GM23338 (cell line): ENCODE results near the gene MAP4K1. TPM values are rescaled to one million over a fixed set of nuclear protein-coding genes. Genes with fewer than 3 reads are reported as not detected.

Experiments used
- ATAC-seq: fragments of 200-7000 bp; cut with Tn5 transposase; 3 replicates; pipeline ENCODE4 v1.9.1; 2020
- DNase-seq: peaks from one replicate; pipeline ENCODE4 v3.0.0-alpha.2; 2015; ENCODE audit warnings: low spot score
- H2AFZ ChIP-seq: fragments of 200-600 bp; sonication (generic); 2 replicates; pipeline ENCODE4 v1.8.0; 2016; ENCODE audit warnings: antibody characterized with exemption, mild to moderate bottlenecking, moderate library complexity
- H3F3A ChIP-seq: fragments of 200-600 bp; sonication (generic); replicated peaks from 2 replicates; pipeline ENCODE4 v1.8.0; 2017; ENCODE audit warnings: antibody characterized with exemption, mixed run types, low read depth
- H3K27ac ChIP-seq: fragments of 200-600 bp; sonication (generic); 2 replicates; pipeline ENCODE4 v1.6.1; 2016; ENCODE audit warnings: low read depth
- H3K27me3 ChIP-seq: fragments of 200-600 bp; sonication (generic); 2 replicates; pipeline ENCODE4 v1.8.0; 2016; ENCODE audit warnings: mild to moderate bottlenecking, mixed run types, moderate library complexity; ENCODE audit not compliant: insufficient read depth
- H3K36me3 ChIP-seq: fragments of 200-600 bp; sonication (generic); 2 replicates; pipeline ENCODE4 v1.8.0; 2016; ENCODE audit warnings: mild to moderate bottlenecking; ENCODE audit not compliant: insufficient read depth
- H3K4me1 ChIP-seq: fragments of 200-600 bp; sonication (generic); 2 replicates; pipeline ENCODE4 v1.8.0; 2016; ENCODE audit warnings: mild to moderate bottlenecking, moderate library complexity; ENCODE audit not compliant: insufficient read depth
- H3K4me2 ChIP-seq: fragments of 200-600 bp; sonication (generic); 2 replicates; pipeline ENCODE4 v1.7.1; 2017; ENCODE audit warnings: mixed run types
- H3K4me3 ChIP-seq: fragments of 200-600 bp; sonication (generic); 2 replicates; pipeline ENCODE4 v1.6.1; 2016; ENCODE audit warnings: mixed run types
- H3K79me2 ChIP-seq: fragments of 200-600 bp; sonication (generic); replicated peaks from 2 replicates; pipeline ENCODE4 v1.8.0; 2017; ENCODE audit warnings: mild to moderate bottlenecking; ENCODE audit not compliant: insufficient read depth
- H3K9me2 ChIP-seq: fragments of 200-600 bp; sonication (generic); 2 replicates; pipeline ENCODE4 v1.8.0; 2017; ENCODE audit not compliant: insufficient read depth
- H4K20me1 ChIP-seq: fragments of 200-600 bp; sonication (generic); replicated peaks from 2 replicates; pipeline ENCODE4 v1.8.0; 2017; ENCODE audit warnings: mild to moderate bottlenecking; ENCODE audit not compliant: insufficient read depth
- H3K27ac Mint-ChIP-seq: 2 replicates; pipeline ENCODE4 v1.8.0; 2020; ENCODE audit warnings: inconsistent platforms, mild to moderate bottlenecking, moderate library complexity, mixed read lengths
- H3K27me3 Mint-ChIP-seq: 3 replicates; pipeline ENCODE4 v1.8.0; 2022; ENCODE audit warnings: low read depth, mild to moderate bottlenecking, moderate library complexity, mixed read lengths, inconsistent platforms; ENCODE audit not compliant: insufficient read depth, poor library complexity
- H3K36me3 Mint-ChIP-seq: 3 replicates; pipeline ENCODE4 v1.8.0; 2021; ENCODE audit warnings: low read depth, mild to moderate bottlenecking, inconsistent platforms, moderate library complexity, mixed read lengths
- H3K4me1 Mint-ChIP-seq: 3 replicates; pipeline ENCODE4 v1.8.0; 2020; ENCODE audit warnings: mild to moderate bottlenecking, inconsistent platforms, mixed read lengths
- H3K4me3 Mint-ChIP-seq: 3 replicates; pipeline ENCODE4 v1.8.0; 2021; ENCODE audit warnings: moderate library complexity, mild to moderate bottlenecking, inconsistent platforms, mixed read lengths
- H3K9me3 Mint-ChIP-seq: 3 replicates; pipeline ENCODE4 v1.8.0; 2020; ENCODE audit warnings: moderate library complexity, mild to moderate bottlenecking, inconsistent platforms, mixed read lengths
- CREB1 ChIP-seq: fragments of 250-450 bp; sonication (Bioruptor Pico); IDR thresholded peaks from 2 replicates; pipeline ENCODE4 v1.5.0; 2020; ENCODE audit warnings: low read depth, mild to moderate bottlenecking, moderate library complexity
- NANOG ChIP-seq: IDR thresholded peaks from 2 replicates; pipeline ENCODE4 v1.6.1; 2016; ENCODE audit warnings: antibody characterized with exemption, borderline replicate concordance
- polyA plus RNA-seq: library from polyadenylated mRNA; unstranded; fragments of >200 nt; fragmentation: Nextera tagmentation; extraction: Ambion mirVana; gene quantifications from 2 replicates; pipeline ENCODE4 v1.2.1, GENCODE V29; 2016
- total RNA-seq: library from RNA; depleted of rRNA; stranded (reverse); fragments of >200 nt; shearing (Covaris generic); gene quantifications from 2 replicates; pipeline ENCODE4 v1.2.3, GENCODE V29; 2014
- TF ChIP-seq, protein P1 (sequence below), 2 experiments: fragments of 200-600 bp in 1 of 2; sonication (generic) in 1 of 2; conservative IDR thresholded peaks; 2 replicates each; pipeline versions ENCODE4 v1.5.1 to v1.6.1; 2016 to 2017; ENCODE audit warnings: antibody characterized with exemption in 2 of 2, low read depth in 2 of 2, mild to moderate bottlenecking in 2 of 2, moderate library complexity in 1 of 2
- TF ChIP-seq, protein P2 (sequence below): IDR thresholded peaks from one replicate; pipeline ENCODE4 v1.6.1; 2018; ENCODE audit warnings: antibody characterized with exemption; ENCODE audit not compliant: unreplicated experiment

Gene MAP4K1
- total and polyA plus RNA-seq, 2 experiments from 2014 or later = 7.7 to 44.6 TPM

DNA sequence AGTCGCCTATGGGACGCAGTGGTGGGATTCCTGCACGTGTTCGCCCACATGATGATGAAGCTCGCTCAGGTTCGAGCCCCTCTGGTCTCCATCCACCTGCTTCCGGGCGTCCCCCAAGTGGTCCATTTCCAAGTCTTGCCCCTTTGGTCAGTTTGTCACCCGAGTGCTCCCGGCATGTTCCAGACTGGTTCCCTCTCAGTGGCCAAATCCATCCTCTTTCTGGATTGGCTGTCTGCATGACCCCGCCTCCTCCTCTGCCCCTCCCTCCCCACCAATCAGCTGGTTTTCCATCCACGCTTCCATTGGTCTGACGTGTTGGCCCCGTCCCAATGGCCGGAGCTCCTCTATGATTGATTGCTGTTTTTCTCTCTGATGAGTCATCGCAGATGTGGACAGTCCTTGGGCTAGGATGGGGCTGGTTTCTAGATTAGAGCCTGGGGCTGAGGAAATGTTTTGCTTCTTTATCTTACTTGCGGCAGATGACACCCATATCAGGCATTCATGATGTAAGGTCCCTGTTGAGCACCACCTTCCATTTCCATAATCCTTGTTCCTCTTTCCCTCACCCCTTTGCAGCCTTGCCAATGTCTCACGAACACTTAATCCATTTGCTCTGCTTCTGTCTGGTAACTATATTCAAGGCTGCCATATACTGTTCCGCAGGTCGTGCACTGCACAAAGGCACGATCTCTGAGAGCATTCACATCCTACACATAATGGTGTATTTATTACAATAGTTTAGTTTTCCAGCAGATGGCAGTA is 73.8 kb downstream of the MAP4K1 start:
- Mint-ChIP-seq H3K27me3 (peaks cover 5% of the 10 kb centered on the region), H3K9me3 (no peaks in the 10 kb centered on the region), H3K36me3 (peaks cover 43% of the 10 kb centered on the region), H3K4me3 (no peak overlapping the region), H3K4me1 (peaks cover 13% of the 10 kb centered on the region; the same call in 2 of the 3 replicates), H3K27ac (peak overlapping the region; percentile 25; the same call in 1 of the 2 replicates)
- no peak overlapping the region for H2AFZ ChIP-seq
- H3K4me3 ChIP-seq = no peak overlapping the region
- no peaks in the 10 kb centered on the region for H3K4me1 ChIP-seq
- H3K27me3 ChIP-seq = no peaks in the 10 kb centered on the region
- peak; percentile 72 for DNase-seq
- H3K4me2 ChIP-seq = no peak overlapping the region
- TF ChIP-seq CREB1 (CRISPR knock-in tag) = no peak
- TF ChIP-seq, protein P1, sequence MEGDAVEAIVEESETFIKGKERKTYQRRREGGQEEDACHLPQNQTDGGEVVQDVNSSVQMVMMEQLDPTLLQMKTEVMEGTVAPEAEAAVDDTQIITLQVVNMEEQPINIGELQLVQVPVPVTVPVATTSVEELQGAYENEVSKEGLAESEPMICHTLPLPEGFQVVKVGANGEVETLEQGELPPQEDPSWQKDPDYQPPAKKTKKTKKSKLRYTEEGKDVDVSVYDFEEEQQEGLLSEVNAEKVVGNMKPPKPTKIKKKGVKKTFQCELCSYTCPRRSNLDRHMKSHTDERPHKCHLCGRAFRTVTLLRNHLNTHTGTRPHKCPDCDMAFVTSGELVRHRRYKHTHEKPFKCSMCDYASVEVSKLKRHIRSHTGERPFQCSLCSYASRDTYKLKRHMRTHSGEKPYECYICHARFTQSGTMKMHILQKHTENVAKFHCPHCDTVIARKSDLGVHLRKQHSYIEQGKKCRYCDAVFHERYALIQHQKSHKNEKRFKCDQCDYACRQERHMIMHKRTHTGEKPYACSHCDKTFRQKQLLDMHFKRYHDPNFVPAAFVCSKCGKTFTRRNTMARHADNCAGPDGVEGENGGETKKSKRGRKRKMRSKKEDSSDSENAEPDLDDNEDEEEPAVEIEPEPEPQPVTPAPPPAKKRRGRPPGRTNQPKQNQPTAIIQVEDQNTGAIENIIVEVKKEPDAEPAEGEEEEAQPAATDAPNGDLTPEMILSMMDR (conservative IDR thresholded peaks at IDR 0.05; ENCODE audit: low read depth in 2 of 2) = peak; percentile 50 to 55; a peak in 3 of 4 replicates
- TF ChIP-seq, protein P2, sequence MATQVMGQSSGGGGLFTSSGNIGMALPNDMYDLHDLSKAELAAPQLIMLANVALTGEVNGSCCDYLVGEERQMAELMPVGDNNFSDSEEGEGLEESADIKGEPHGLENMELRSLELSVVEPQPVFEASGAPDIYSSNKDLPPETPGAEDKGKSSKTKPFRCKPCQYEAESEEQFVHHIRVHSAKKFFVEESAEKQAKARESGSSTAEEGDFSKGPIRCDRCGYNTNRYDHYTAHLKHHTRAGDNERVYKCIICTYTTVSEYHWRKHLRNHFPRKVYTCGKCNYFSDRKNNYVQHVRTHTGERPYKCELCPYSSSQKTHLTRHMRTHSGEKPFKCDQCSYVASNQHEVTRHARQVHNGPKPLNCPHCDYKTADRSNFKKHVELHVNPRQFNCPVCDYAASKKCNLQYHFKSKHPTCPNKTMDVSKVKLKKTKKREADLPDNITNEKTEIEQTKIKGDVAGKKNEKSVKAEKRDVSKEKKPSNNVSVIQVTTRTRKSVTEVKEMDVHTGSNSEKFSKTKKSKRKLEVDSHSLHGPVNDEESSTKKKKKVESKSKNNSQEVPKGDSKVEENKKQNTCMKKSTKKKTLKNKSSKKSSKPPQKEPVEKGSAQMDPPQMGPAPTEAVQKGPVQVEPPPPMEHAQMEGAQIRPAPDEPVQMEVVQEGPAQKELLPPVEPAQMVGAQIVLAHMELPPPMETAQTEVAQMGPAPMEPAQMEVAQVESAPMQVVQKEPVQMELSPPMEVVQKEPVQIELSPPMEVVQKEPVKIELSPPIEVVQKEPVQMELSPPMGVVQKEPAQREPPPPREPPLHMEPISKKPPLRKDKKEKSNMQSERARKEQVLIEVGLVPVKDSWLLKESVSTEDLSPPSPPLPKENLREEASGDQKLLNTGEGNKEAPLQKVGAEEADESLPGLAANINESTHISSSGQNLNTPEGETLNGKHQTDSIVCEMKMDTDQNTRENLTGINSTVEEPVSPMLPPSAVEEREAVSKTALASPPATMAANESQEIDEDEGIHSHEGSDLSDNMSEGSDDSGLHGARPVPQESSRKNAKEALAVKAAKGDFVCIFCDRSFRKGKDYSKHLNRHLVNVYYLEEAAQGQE = no peak
- no peaks in the 10 kb centered on the region for H3K9me2 ChIP-seq
- no peaks in the 10 kb centered on the region for H4K20me1 ChIP-seq
- H3F3A ChIP-seq = no peaks in the 10 kb centered on the region
- no peak overlapping the region for H3K27ac ChIP-seq
- ATAC-seq = peak; percentile 80
- peaks cover 5% of the 10 kb centered on the region; the same call in 1 of the 2 replicates for H3K36me3 ChIP-seq
- H3K79me2 ChIP-seq = no peaks in the 10 kb centered on the region

DNA sequence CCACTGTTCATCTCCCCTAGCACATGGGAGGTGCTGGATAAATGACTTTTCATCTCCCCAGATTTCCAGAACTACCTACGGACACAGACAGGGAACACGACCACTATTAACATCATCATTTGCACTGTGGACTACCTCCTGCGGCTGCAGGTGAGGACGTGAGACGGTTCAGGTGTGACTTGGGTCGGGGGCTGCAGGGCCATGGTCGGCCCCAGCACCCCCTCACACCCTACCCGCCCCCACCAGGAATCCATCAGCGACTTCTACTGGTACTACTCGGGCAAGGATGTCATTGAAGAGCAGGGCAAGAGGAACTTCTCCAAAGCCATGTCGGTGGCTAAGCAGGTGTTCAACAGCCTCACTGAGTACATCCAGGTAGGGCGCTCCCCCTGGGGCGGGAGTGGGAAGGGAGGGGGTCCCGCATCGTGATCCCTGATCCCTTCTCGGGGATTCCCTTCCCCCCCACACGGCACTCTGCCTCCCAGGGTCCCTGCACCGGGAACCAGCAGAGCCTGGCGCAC is 74.4 kb downstream of the MAP4K1 start:
- Mint-ChIP-seq H3K27ac (no peak overlapping the region), H3K4me1 (peaks cover 13% of the 10 kb centered on the region; the same call in 2 of the 3 replicates), H3K9me3 (no peaks in the 10 kb centered on the region), H3K27me3 (peaks cover 5% of the 10 kb centered on the region), H3K36me3 (peaks cover 45% of the 10 kb centered on the region), H3K4me3 (no peak overlapping the region)
- no peak overlapping the region for H3K27ac ChIP-seq
- H4K20me1 ChIP-seq = no peaks in the 10 kb centered on the region
- no peaks in the 10 kb centered on the region for H3K79me2 ChIP-seq
- no peak overlapping the region for H3K4me2 ChIP-seq
- DNase-seq = no peak
- no peaks in the 10 kb centered on the region for H3K4me1 ChIP-seq
- no peaks in the 10 kb centered on the region for H3F3A ChIP-seq
- no peak for ATAC-seq
- no peak overlapping the region for H2AFZ ChIP-seq
- no peaks in the 10 kb centered on the region for H3K27me3 ChIP-seq
- H3K9me2 ChIP-seq = no peaks in the 10 kb centered on the region
- no peak overlapping the region for H3K4me3 ChIP-seq
- no peaks in the 10 kb centered on the region; the same call in 1 of the 2 replicates for H3K36me3 ChIP-seq
- no peak for TF ChIP-seq NANOG
- TF ChIP-seq, protein P2 = no peak
